ENCODE results near the gene CCDC74A. TPM values are rescaled to one million over a fixed set of nuclear protein-coding genes. Genes with fewer than 3 reads are reported as not detected.
"Not testable (repeated sequence)": the region's sequence is repeated elsewhere in the genome, so short reads cannot be mapped to it uniquely, and the experiment has no call there.

CCDC74A gene
- total RNA-seq, 1 donor from 2014 or later: 19.9 TPM

DNA sequence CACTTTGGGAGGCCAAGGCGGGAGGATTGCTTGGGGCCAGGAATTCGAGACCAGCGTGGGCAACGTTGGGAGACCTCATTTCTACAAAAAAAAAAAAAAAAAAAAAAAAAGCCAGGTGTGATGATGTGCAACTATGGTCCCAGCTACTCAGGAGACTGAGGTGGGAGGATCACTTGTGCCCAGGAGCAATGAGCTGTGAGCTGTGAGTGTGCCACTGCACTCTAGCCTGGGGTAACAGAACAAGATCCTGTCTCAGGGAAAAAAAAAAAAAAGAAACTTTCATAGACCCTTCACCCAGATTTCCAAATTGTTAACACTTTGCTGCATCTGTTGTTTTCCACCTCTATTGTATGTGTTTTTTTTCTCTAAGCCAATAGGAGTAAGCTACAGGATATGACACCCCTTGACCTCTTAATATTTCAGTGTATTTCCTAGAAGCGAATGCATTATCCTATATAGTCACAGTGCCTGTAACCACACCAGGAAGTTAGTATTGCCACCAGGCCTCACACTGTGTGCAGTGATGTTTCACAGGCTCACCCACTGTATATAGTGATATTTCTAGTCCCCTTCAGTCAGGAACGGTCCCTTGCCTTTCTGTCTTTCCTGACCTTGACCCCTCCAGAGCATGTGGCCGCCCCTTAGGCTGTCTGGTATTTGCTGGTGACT is 23.5 kb upstream of the CCDC74A start:
- DNase-seq (ENCODE audit: extremely low spot score, unreplicated experiment); H3K4me3 Mint-ChIP-seq; H3K27ac Mint-ChIP-seq; H3K4me1 Mint-ChIP-seq (ENCODE audit: unreplicated experiment); H3K9me3 Mint-ChIP-seq; H3K36me3 Mint-ChIP-seq; H3K27me3 Mint-ChIP-seq: not testable (repeated sequence)

- TF ChIP-seq, protein P1, sequence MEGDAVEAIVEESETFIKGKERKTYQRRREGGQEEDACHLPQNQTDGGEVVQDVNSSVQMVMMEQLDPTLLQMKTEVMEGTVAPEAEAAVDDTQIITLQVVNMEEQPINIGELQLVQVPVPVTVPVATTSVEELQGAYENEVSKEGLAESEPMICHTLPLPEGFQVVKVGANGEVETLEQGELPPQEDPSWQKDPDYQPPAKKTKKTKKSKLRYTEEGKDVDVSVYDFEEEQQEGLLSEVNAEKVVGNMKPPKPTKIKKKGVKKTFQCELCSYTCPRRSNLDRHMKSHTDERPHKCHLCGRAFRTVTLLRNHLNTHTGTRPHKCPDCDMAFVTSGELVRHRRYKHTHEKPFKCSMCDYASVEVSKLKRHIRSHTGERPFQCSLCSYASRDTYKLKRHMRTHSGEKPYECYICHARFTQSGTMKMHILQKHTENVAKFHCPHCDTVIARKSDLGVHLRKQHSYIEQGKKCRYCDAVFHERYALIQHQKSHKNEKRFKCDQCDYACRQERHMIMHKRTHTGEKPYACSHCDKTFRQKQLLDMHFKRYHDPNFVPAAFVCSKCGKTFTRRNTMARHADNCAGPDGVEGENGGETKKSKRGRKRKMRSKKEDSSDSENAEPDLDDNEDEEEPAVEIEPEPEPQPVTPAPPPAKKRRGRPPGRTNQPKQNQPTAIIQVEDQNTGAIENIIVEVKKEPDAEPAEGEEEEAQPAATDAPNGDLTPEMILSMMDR (conservative IDR thresholded peaks at IDR 0.05): no peak
- DNase-seq (ENCODE audit: extremely low spot score, unreplicated experiment): no peak
- Mint-ChIP-seq H3K36me3 (peaks cover 6% of the 10 kb centered on the region), H3K27ac (no peak overlapping the region), H3K27me3 (no peaks in the 10 kb centered on the region), H3K4me3 (no peak overlapping the region), H3K9me3 (no peaks in the 10 kb centered on the region), H3K4me1 (ENCODE audit: unreplicated experiment) (no peaks in the 10 kb centered on the region)
These were observed 18.1 kb upstream of the CCDC74A start for GRCh38 chr2:131509615-131510014.

GRCh38 chr2:131511291-131511968 is 16.3 kb upstream of the CCDC74A start:
- H3K36me3 Mint-ChIP-seq; H3K27ac Mint-ChIP-seq; DNase-seq (ENCODE audit: extremely low spot score, unreplicated experiment); H3K4me3 Mint-ChIP-seq; H3K4me1 Mint-ChIP-seq (ENCODE audit: unreplicated experiment); H3K27me3 Mint-ChIP-seq; H3K9me3 Mint-ChIP-seq: not testable (repeated sequence)

GRCh38 chr2:131511969-131512870 is 15.5 kb upstream of the CCDC74A start:
- H3K4me3 Mint-ChIP-seq; DNase-seq (ENCODE audit: extremely low spot score, unreplicated experiment); H3K9me3 Mint-ChIP-seq; H3K4me1 Mint-ChIP-seq (ENCODE audit: unreplicated experiment); H3K27ac Mint-ChIP-seq; H3K27me3 Mint-ChIP-seq; H3K36me3 Mint-ChIP-seq: not testable (repeated sequence)

DNA sequence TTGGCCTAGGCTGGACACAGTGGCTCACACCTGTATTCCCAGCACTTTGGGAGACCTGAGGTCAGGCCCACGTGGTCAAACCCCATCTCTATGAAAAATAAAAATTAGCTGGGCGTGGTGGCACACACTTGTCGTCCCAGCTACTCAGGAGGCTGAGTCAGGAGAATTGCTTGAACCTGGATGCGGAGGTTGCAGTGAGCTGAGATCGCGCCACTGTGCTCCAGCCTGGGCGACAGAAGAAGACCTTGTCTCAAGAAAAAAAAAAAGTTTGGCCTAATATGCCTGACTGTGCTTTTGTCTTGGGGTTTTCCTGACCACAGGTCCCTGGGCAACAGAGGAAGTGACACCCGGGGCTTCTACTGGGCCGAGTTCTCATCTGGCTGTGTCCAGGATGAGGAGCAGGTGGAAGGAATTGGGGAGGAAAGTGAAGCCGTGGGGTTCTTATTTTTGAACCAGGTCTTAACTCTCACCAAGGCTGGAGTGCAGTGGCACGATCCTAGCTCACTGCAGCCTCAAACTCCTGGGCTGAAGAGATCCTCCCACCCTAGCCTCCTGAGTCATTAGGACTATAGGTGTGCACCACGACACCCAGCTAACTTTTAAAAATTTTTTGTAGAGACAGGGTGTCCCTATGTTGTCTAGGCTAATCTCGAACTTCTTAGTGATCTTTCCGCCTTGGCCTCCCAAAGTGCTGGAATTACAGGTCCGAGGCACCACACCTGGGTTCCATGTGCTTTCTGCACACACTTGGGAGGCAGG is 13.1 kb upstream of the CCDC74A start:
- not testable (repeated sequence) for H3K9me3 Mint-ChIP-seq; H3K27ac Mint-ChIP-seq; DNase-seq (ENCODE audit: extremely low spot score, unreplicated experiment); H3K36me3 Mint-ChIP-seq; H3K4me3 Mint-ChIP-seq; H3K4me1 Mint-ChIP-seq (ENCODE audit: unreplicated experiment); H3K27me3 Mint-ChIP-seq

DNA sequence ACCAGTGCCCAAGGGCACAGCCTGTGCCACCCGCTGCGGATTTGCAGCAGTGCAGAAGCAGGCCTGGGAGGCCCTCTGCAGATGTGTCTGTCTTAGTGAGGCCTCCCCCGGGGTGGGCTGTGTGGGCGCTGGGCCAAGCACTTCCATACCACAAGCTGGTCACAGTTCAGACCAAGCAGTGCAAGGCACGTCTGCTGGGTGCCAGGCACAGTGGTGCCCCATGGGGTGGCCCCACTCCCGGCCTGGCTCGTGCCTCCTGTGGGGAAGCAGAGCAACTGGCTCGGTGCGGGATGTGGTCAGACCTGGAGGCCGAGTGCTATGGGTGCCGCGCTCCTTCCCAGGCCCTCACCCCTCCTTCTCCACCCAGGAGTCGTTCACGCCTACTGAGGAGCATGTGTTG is 12.5 kb upstream of the CCDC74A start:
- not testable (repeated sequence) for H3K36me3 Mint-ChIP-seq; H3K9me3 Mint-ChIP-seq; H3K4me1 Mint-ChIP-seq (ENCODE audit: unreplicated experiment); H3K27ac Mint-ChIP-seq; H3K4me3 Mint-ChIP-seq; H3K27me3 Mint-ChIP-seq; DNase-seq (ENCODE audit: extremely low spot score, unreplicated experiment)

- Mint-ChIP-seq H3K27ac (no peak overlapping the region), H3K4me1 (ENCODE audit: unreplicated experiment) (no peaks in the 10 kb centered on the region), H3K27me3 (no peaks in the 10 kb centered on the region), H3K9me3 (no peaks in the 10 kb centered on the region), H3K4me3 (no peak overlapping the region), H3K36me3 (peaks cover 3% of the 10 kb centered on the region)
- DNase-seq (ENCODE audit: extremely low spot score, unreplicated experiment): no peak
- TF ChIP-seq, protein P1 (conservative IDR thresholded peaks at IDR 0.05): no peak
These were observed 11.7 kb upstream of the CCDC74A start for GRCh38 chr2:131516011-131516410.
